ENCODE measurements around the gene FAXC.
A peak's percentile ranks its signal among the peaks of the same experiment; 100 is the strongest.

Gene FAXC

DNA sequence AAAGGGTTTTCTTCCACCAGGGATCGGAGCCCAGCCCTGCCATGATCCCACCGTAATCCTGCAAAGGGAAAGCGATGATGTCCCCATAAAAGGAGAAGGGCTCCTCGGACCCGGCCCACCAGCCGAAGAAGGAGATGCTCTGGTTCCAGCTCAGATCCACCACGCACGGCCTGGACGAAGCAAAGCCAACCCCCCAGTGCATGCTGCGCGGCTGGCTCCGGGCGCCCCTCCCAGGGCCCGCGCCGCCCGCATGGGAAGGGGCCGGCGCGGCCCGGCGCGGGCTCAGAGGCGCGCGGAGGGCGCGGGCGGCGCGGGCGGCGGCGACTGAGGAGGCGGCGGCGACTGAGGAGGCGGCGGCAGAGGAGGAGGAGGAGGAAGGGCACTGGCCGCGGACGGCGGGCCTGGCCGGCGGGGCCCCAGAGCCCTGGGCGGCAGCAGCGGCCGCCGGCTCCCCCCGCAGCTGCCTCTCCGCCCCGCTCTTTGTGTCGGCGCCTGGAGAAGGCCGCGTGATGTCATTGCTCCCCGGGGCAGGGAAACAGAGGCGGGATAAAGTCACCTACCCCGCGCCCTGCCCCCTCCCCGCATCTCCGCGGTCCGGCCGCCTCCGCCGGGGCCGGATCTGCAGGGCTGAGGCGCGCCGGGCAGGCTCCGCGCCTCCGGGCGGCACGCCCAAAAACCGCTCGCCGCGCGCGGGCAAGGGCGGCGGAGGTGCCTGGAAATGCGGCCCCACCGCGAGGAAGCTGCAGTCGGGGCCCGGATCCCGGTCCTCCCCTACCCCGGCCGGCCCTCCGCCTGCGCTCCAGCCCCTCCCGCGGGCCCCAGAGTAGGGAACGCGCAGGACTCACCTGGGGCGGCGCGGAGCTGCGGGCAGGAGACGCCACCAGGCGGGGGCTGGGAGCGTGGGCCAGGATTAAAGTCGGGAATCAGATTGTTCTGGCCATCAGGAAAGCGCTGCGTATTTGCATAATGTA lies at the start of gene FAXC:
Gene FAXC (minus strand): TSS at position 504 of the 971 bp plus-strand sequence. CDS start 302 bp downstream, at position 202.
- peak; percentile 21 for DNase-seq (ENCODE audit: low spot score)

DNA sequence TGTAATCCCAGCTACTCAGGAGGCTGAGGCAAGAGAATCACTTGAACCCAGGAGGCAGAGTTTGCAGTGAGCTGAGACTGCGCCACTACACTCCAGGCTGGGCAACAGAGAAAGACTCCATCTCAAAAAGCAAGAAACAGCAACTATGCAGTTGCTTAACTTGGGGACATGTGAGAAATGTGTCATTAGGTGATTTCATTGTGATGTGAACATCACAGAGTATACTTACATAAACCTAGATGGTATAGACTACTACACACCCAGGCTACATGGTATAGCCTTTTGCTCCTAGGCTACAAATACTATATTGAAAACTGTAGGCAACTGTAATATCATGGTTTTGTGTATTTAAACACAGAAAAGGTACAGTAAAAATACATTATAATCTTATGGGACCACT lies 47.8 kb upstream of the FAXC start:
- DNase-seq (ENCODE audit: low spot score), result no peak

DNA sequence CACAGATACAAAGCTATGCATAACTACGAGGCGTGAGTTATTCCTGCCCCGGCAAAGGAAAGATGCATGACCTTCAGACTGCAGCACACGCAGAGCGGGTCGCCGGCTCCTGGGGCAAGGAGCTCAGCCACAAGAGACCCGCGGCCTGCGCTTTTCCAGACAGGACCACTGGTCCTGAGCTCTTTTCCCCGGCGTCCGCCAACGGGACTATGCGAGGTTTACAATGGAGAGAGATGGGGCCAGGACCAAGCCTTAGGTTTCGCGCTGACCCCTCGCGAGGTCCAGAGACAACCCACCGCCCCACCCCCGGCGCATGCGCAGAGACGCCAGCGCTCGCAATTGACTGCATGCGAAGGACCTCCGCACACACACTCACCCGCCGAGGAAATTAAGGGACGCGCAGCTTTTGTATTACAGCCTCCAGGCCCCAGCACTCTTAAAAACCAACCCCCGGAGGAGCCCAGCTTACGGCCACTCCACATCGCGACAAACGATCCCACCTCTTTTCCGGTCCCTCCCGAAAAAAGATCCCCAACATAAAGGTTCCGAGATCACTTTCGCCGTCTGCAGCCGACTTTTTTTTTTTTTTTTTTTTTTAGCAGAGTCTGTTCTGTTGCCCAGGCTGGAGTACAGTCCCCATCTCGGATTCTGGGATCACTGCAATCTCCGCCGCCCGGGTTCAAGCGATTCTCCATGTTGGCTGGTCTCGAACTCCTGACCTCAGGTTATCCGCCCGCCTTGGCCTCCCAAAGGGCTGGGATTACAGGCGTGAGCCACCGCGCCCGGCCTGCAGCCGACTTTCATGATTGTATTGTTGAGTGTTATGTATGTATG lies 44.4 kb upstream of the FAXC start, which contains the start of gene COQ3:
Gene COQ3 (minus strand): TSS at position 498 of the 834 bp plus-strand sequence. CDS start 16 bp downstream, at position 482.
- DNase-seq (ENCODE audit: low spot score), result peak; percentile 80

DNA sequence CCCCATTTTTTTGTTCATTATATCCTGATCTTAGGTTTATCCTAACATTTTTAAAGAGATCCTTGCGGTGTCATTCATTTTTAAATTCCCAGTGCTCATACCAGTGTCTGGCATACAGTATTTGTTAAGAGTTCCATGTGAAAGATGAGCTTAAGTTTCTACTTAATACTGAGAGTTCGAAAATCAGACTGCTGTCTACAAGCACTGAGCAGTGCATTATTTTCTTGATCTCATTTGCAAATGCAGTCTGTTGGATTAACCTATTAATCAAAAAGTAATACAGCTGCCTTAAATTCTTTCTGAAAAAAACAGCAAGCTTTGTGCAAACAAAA lies 43.9 kb upstream of the FAXC start:
- DNase-seq (ENCODE audit: low spot score), result no peak

DNA sequence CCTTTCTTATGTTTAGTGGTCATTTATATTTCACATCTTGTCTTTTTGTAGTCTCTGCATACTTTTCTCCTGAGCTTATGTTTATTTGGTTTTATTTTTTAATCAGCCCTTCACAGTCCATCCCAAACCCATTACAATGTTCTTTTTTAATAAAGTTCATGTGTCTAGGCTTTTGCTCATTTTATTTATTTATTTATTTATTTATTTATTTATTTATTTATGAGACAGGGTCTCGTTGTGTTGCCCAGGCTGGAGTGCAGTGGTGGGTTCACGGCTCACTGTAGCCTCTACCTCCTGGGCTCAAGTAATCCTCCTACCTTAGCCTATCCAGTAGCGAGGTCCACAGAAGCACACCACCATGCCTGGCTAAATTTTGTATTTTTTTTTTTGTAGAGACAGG lies 41.4 kb upstream of the FAXC start:
- no peak for DNase-seq (ENCODE audit: low spot score)

DNA sequence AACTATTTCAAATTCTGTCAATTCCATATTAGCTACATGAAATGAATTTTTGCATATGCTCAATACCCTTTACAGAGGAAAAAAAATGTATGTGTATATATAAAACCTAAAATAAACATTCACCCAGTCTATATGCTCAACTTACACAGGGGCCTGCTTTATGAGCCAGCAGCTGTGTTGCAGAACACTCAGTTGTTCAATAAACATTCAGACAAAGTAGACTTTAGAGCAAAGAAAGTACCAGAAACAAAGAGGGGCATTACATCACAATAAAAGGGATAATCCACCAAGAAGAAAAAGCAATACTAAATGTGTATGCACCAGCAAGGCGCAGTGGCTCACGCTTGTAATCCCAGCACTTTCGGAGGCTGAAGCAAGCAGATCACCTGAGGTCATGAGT lies 35.0 kb upstream of the FAXC start:
- no peak for DNase-seq (ENCODE audit: low spot score)

DNA sequence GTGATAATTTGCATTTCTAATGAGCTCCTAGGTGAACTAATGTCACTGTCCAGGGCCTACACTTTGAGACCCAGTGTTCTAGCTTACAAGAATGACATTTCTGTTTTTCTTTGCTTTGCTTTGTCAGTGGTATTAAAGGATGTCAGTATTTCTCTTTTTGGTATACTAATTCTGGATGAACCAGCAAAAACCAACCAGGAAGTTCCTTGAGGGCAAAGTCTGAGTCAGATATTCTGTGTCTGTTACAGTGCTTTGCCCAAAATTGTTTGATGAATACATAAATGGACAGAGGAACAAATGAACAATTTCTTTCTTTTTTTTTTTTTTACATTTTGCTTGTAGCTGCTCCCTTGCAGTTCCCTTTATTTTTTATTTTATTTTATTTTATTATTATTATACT lies 29.2 kb upstream of the FAXC start:
- no peak for DNase-seq (ENCODE audit: low spot score)

DNA sequence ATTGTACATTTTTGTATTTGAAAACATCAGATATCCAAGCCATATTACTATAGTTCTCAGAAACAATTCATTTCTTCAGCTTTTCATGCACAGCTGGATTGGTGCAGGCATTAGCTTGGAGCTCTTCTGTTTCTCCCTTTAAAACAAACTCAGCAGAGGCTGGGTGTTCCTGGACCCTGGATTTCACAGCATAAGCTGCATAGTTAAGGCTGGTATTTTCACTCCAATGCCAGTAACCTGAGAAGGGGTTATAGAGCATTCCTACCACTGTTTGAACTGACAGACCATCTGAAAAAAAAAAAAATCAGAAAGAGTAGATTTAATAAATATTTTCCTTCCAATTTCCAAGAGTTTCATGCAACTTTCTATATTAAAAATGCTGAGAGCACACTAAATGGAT lies 20.1 kb upstream of the FAXC start:
- no peak for DNase-seq (ENCODE audit: low spot score)

DNA sequence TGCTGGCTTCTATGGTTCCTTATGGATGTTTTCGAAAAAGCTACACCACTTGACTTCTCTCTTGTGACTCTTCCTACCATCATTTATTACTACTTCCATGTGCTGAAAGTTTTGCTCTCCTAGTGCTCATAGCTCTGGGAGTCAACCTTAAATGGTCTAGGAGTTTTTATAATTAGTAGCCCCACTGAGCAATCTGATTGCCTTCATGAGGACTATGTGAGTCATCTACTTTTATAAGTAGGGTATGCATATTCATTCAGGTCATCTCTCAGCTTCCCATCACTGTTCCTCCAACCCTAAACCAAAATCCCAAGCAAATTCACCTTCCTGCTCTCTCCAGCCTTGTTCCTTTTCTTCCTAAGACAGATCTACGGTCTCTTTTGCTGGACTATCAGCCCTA lies 17.4 kb upstream of the FAXC start:
- DNase-seq (ENCODE audit: low spot score), result no peak

DNA sequence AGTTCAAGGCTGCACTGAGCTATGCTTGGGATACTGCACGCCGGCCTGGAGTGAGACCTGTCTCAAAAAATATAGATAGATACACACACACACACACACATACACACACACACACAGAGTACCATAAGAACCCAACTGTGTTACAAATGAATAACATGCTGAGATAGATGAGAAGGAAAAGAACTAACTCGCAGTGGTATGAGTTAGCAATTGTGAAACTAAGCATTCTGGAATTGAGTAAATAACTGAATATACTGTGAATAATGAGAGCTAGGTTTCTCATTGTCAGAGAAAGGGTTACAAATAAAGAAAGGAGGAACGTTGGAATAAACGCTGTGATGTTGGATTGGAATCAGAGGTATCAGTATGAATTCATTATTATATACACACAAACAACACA lies 14.6 kb upstream of the FAXC start:
- DNase-seq (ENCODE audit: low spot score), result no peak

DNA sequence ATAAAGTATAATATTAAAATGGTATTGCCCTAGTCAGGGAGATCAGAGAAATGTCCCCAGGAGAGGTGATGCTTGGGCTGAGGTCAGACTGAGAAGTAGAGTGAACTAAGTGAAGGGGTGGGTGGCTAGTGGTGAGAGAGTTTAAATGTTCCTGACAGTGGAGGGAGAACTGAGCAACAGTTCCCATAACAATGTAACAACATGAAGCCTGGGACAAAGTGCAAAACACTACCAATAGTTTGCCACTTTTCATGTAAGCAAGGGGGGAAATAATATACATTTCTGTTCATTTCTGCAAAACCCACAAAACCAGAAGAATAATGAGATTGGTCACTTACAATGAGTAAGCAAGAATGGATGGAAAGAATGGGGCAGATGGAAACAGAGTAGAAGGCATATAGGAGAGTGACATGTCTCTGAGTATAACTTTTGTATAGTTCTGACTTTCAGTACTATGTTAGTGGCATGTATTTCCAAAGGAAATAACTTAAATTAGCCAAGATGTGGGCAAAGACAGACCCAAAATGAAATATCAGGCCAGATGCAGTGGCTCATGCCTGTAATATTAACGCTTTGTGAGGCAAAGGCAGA lies 13.3 kb upstream of the FAXC start:
- no peak for DNase-seq (ENCODE audit: low spot score)

DNA sequence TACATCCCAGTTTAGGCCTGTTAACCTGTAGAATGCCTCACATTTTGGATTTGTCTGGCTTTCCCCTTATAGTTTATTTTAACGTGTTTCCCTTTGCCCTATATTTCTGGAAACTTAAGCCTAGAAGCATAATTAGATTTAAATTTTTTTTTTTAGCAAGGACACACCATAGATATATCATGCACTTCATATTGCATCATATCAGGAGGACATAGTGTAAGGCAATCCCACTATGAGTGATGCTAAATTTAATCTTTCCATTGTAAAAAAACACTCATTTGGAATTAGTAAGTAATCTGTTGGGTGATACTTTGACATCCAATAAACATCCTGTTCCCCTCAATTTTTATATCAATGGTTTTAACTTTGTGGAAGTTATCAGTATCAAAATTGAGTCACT lies 10.3 kb upstream of the FAXC start:
- no peak for DNase-seq (ENCODE audit: low spot score)

DNA sequence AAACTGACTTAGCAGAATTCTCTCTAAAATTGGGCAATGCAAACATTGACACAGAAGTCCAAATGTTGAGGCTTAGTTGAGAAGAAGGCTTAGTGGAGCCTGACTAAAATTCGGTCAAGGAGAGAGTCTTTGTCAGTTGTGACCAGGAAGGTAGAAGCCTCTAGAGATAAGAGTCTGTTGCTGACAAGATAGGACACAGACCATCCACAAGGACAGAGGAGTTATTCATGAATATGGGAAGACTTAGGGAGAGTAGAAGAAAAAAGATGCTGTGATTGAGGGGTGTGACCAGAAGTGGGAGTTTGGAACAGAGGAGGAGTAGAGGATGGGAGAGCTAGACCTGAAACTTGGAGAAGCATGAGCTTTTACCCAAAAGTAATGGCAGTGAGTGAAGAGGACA lies 7.2 kb upstream of the FAXC start:
- DNase-seq (ENCODE audit: low spot score), result no peak

DNA sequence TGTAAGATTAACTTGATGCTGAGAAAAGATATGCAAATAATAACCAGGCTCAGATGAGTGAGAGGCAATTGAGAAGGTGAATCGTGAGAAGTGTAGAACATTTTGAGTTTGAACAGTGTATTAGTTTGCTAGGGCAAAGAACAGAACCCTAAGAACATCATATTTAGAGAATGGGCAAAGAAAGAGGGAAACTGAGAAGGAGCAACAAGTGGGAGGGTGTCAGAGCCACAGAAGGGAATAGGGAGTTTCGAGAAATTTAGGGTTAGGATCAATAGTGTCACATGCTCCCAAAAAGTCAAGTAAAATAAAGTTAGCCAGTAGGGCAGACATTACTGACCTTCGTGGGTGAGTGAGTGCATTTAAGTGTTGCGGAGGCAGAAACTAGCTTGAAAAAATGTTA lies 5.5 kb upstream of the FAXC start:
- DNase-seq (ENCODE audit: low spot score), result no peak

DNA sequence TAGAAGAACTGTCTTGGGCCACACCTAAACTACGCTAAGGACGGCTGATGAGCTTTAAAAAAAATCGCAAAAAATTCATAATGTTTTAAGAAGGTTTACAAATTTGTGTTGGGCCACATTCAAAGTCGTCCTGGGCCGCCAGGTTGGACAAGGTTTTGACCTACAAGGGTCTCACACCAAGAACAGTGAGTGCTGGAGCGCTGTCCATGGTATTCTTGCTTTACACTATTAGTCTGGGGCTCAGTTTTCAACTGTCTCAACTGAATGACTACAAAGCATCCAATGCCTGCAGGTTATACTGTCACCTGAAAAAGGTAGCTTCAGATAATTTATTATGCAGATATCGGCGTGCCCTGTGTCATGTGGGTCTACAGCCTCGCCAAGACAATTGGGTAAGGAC lies 3.7 kb upstream of the FAXC start:
- no peak for DNase-seq (ENCODE audit: low spot score)

DNA sequence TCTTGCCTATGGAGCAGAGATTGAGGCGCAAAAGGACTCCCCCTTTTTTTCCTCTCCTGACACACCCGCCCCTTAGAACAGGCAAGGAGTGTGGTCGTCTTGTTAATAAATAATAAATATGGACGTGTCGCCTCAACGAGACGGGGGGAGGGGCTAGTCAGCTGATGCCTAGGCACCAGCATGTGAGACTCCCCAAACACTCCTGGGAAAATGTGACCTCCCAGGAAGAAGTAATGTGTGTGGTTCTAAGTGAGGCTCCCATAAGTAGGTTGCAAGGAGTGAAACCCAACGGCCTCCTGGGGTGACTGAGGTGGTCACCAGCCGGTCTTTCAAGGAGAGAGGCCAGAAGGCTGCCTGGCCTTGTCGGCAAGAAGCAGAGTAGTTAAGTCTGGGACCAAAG lies 1.1 kb upstream of the FAXC start:
- no peak for DNase-seq (ENCODE audit: low spot score)

DNA sequence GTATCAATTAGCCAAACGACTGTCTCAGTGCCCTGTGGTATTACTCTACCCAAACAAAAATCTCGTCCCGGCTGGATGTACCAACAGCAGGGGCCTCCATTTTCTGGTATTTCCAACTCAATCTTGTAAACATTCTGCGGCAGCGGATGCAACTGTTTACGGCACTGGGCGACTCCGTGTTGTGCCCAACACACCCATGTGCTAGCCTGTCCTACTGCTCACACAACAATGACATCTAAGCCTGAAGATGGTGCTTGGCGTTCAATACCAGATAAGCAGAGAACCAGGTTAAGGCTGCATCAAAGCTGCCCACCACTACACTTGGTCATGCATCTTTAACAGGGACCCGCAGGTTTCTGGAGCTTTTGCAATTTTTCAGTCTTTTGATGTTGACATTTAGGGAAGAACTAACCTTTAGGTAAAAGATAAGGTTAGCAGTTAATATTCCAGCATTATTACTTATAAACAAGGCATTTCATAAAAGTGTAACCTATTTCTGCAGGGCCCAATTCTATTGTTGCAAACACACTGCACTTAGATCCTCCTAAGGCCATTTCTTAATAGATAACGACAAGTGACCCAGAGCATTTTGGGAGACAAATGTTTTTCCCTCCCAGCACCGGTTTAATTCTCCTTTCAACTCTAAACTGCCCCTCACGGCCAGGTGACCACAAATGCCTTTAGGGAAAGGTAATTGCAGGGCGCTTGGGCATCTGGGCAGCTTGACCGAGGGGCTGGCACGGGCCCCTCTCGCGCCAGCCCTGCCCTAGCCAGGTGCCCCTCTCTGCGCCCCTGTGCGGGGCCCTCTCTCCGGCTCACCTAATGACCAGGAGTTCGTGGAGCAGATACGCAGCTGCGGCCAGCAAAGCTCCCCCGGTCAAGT lies 945 bp downstream of the FAXC start:
- DNase-seq (ENCODE audit: low spot score), result no peak

DNA sequence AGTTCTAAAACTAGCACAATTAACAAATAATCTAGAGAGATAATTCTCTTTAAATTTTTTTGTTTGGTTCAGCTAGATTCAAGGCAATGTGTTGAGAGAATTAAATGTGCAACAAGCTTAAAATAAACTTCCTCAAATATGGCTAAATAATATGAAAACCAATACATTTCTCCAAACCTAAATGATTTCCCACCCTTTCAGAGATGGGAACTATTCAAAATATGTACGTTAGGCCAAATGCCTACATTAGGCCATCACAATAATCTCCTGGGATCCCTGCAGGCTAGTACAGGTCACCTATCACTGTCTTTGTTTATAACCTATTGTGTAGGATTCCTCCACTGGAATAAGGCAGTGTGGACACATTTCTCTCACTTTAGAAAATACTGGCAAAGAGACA lies 1.7 kb downstream of the FAXC start:
- DNase-seq (ENCODE audit: low spot score), result no peak

DNA sequence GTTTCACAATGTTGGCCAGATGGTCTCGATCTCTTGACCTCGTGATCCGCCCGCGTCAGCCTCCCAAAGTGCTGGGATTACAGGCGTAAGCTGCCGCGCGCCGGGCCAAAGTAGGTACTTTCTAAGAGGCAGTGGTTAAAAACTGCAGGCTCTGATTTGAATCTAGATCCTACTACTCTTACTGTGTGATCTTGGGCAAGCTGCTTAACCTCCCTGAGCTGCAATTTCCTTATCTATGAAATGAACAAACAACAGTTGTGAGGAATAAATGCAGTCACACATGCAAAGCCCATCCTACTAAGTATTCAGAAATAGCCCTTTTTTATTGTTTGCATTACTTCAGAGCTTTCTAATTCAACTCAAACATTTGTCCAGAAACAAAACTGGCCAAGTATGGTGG lies 2.9 kb downstream of the FAXC start:
- DNase-seq (ENCODE audit: low spot score), result no peak

DNA sequence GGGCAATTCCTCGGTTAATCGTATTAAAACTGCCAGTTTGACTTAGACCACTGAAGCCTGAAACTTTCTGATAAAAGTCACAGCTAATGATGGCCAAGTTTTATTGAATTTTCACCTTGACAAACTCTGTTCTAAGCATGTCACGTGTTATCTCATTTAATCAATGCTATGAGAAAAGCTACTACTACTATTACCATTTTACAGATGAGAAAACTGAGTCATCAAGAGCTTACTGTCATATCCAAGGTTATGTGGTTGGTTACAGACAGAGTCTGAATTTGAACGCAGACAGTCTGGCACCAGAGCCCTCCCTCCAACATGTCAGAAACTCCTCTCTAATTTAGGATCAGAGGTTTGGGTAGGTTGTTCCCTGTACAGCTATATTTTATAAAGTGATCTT lies 4.3 kb downstream of the FAXC start:
- no peak for DNase-seq (ENCODE audit: low spot score)

DNA sequence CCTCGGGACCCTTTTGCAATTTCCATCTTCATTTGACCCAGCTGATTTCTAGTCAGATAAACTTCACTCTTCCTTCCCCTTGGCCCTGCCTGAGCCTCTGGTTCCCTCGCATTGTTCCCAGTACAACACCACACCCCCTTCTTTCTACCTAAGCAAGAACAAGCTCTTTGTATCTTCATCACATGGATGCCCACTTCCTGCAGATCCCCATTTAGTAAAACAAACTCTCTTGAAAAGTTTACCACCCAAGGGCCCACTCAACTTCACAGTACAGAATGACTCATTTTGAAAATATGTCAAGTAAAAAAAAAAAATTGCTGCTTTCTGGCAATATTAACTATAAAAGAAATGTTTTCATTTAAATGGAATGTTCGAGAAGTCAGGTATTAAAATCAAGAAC lies 5.2 kb downstream of the FAXC start:
- no peak for DNase-seq (ENCODE audit: low spot score)

Measured in germinal center (tissue), 1 donor.